Amygdala (tissue), 56 donors: ENCODE results near the gene SMIM36.
A peak's percentile ranks its signal among the peaks of the same experiment; 100 is the strongest.
"Not testable (repeated sequence)": the region's sequence is repeated elsewhere in the genome, so short reads cannot be mapped to it uniquely, and the experiment has no call there.

Experiments used
- DNase-seq, 56 donors: peaks; one replicate each; lab custom pipeline; 2025; lab: John Stamatoyannopoulos, UW

SMIM36 gene

DNA sequence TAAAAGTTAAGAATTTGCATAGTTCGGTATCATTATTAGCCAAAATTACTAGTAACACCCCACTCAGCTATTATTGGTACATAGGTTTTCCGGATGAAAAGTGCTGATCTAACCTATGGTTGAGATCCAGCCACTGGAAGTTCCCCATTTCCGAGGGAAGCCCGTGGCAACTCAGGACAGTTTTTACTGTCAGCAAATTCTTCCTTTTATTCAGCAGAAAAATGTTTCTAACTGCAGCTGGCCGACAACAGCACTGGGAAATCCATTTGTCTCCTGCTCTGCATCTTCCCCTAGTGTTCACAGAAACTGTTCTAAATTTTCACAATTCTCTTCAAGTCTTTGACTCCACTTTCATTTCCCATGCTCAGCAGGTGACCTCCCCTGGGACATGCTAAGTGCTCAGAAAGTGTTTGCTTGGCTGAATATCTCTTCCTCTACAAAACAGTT lies 74.1 kb downstream of the SMIM36 start:
- peak in 1 of 56 donors; percentile 12 for DNase-seq

DNA sequence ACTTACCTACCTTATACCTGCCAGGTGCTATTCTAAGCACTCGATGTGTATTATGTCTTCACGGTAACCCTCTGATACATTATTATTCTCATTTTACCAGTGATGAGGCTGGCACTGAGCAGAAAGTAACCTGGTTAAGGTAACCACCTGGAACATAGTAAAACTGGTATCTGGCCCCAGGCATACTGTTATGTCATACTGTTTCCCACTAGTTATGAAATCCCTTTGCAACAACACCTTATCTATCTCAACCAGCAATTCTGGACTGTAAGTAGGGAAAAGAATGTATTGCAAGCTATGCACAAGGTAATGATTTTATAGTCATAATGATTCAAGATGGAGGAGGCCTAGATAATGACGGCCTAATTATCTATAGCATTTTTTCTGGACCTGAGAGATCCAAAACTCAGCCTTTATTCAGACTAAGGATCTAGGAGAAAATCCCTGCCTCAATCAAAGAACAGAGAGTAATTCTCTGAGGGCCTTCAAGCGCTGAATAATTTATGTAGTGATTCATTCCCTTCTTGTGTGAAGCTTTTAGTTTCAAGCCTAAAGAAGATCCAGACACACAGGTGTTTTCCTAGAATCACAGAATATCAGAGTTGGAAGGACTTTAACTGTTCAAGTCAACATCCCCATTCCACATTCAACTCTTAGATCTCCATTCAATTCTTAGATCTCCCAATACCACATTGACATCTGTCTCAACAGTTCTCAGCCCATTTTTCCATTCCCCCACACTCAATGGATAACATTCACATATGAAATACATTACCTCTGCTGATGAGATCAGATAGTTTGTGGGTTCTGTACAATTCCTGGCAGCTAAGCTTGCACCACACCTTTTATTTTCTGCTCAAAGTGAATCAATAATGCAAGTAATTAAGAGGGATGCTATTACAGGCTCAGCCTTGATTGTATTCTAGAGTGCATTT lies 74.8 kb downstream of the SMIM36 start:
- no peak for DNase-seq

DNA sequence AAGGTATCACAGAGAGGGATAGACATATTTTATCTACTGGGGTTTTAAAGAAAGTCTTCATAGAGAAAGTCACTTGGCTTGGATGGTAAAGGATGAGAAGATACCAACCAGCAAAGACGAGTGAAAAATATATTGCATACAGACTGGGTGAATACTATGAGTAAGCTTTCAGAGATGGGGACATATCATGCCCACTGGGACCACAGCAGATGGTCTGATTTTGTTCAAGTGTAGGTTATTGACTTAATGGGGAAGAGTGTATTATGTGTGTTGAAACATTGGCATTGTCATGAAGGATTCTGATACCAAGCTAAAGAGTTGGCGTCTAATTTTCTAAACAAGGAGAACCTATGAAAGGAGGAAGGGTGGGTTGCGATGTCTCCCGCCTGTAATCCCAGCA lies 75.8 kb downstream of the SMIM36 start:
- no peak for DNase-seq

- peak in 1 of 56 donors; percentile 20 for DNase-seq
These were observed 76.5 kb downstream of the SMIM36 start for GRCh38 chr17:55434721-55435120.

- DNase-seq = no peak
These were observed 77.4 kb downstream of the SMIM36 start for GRCh38 chr17:55433629-55434422.

DNA sequence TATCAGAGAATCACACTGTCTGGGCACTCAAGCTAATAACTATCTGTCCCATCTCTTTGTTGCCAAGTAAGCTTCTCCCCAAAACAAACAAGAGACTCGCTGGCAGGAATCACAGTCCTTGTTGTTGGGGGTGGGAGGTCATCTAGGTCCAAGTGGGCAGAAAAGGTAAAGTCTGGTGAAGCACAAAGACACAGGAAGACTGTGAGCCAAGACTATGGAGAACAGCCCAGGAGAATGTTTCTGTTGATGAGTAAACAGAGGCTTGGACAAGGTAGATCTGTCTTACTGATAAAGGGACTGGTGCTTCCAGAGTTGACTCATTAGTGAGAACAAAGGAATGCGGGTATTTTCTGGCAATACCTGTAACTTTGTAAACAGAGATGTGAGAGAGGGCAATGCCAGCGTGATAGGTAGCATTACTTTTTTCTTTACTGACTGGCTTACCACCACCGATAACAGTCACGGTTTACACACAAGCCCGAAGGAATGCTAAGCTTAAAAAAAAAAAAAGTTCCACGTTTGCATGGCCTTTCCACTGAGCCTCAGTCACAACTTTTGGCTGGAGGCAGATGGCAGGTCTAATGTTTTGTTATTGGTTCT lies 78.1 kb downstream of the SMIM36 start:
- no peak for DNase-seq

GRCh38 chr17:55432358-55433028 lies 78.8 kb downstream of the SMIM36 start:
- DNase-seq = no peak

DNA sequence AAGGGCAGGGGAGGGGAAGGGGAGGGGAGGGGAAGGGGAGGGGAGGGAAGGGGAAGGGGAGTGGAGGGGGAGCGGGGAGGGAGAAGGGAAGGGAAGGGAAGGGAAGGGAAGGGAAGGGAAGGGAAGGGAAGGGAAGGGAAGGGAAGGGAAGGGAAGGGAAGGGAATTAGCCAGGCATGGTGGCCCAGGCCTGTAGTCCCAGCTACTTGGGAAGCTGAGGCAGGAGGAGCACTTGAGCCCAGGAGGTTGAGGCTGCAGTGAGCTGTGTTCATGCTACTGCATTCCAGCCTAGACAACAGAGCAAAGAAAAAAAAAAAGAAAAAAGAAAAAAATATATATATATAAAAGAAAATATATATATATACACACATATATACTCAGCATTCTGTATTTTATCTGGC lies 79.3 kb downstream of the SMIM36 start:
- DNase-seq = not testable (repeated sequence)

GRCh38 chr17:55430541-55431288 lies 80.5 kb downstream of the SMIM36 start:
- no peak for DNase-seq

- DNase-seq = no peak
These were observed 83.7 kb downstream of the SMIM36 start for GRCh38 chr17:55427587-55427882.

GRCh38 chr17:55426851-55427586 lies 84.2 kb downstream of the SMIM36 start:
- DNase-seq = no peak

DNA sequence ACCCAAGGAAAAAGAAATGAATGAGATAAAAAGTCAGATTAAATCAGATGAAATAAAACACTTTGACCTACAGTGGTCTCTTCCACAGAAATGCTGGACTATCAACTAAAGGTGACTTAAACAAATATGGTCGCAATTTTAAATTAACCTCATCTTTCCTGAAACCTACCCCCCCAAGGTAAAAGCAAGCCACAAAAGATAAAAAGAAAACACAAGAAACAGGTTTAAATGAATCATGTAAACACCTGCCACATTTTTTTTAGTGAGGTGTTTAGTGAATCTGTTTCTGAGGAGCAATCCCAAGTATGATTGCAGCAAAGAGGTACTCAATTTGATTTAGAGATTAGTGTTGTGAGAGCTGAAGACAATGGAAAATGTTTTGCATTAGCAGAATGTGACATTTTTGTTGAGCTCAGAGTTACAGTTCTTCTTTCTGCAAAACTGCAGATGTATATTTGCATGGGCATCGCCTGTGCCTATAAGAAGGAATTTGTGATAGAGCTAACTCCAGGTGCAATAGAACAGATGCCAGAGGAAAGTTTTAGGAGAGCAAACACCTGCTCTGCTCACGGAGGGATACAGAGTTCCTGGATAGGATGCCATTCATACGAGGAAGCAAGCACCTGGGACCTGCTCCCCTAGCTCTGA lies 86.2 kb downstream of the SMIM36 start:
- DNase-seq = no peak

DNA sequence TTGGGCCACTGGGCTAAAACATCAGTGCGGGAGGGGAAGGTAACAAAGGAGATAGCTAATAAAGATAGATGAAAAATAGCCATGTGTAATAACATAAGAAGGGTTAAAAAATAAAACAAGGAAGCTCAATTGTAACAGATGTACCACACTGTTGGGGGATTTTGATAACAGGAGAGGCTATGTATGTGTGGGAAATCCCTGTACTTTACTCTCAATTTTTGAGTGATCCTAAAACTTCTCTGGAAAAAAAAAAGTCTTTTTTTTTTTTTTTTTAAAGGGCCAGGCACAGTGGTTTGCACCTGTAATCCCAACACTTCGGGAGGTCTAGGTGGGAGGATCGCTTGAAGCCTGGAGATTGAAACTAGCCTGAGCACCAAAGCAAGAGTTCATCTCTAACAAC lies 87.7 kb downstream of the SMIM36 start:
- DNase-seq = no peak

- DNase-seq = not testable (repeated sequence)
These were observed 88.5 kb downstream of the SMIM36 start for GRCh38 chr17:55422828-55423164.

DNA sequence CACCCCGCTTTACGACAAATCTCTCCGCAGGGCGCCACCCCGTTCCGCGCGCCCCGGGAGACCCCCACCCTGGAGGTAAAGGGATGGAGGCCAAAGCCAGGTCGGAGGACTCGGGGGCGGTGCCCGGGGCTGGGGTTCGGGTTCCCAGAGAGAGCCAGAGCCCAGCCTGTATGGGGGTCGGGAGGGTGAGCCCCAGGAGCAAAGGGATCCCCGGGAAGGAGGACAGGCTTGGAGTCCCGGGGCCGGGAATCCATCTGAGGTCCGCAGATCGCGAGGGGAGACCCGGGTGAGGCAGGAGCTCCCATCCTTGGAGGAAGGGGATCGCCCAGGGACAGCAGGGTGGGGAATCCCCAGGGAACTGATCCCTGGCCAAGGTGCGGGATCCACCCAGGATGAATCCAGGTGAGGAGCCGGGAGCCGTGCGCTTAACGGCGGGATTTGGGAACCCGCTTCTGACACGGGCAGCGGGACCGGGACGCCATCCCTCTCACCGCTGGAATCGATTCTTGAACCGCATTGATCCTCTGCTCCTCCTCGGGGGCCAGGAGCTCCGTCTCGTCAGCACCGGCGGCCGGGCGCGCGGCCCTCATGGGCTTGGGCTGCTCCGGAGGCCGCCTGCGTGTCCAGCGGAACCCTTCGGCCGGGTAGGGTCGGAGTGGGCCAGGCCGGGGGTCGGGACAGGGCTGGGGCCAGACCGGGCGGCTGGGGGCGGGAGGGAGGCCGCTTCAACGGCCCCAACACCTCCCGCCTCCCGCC lies 89.9 kb downstream of the SMIM36 start, which contains the start of gene MMD:
Gene MMD (minus strand): TSS at position 657 of the 756 bp plus-strand sequence. CDS start 140 bp downstream, at position 517.
- peak in 12 of 56 donors; percentile 7 to 81 (median 35) for DNase-seq

- peak in 28 of 56 donors; percentile 6 to 43 (median 19) for DNase-seq
These were observed 90.5 kb downstream of the SMIM36 start for GRCh38 chr17:55420776-55421178.

GRCh38 chr17:55420067-55420775 lies 91.0 kb downstream of the SMIM36 start:
- peak in 4 of 56 donors; percentile 5 to 24 (median 12) for DNase-seq
